GM23338 (cell line): ENCODE results near the gene ARHGEF2.

Experiments
- CREB1 ChIP-seq: fragments of 250-450 bp; sonication (Bioruptor Pico); IDR thresholded peaks from 2 replicates; pipeline ENCODE4 v1.5.0; 2020; ENCODE audit warnings: low read depth, mild to moderate bottlenecking, moderate library complexity
- TF ChIP-seq, protein P1 (sequence below), 2 experiments: fragments of 200-600 bp in 1 of 2; sonication (generic) in 1 of 2; conservative IDR thresholded peaks; 2 replicates each; pipeline versions ENCODE4 v1.5.1 to v1.6.1; 2016 to 2017; ENCODE audit warnings: antibody characterized with exemption in 2 of 2, low read depth in 2 of 2, mild to moderate bottlenecking in 2 of 2, moderate library complexity in 1 of 2

DNA sequence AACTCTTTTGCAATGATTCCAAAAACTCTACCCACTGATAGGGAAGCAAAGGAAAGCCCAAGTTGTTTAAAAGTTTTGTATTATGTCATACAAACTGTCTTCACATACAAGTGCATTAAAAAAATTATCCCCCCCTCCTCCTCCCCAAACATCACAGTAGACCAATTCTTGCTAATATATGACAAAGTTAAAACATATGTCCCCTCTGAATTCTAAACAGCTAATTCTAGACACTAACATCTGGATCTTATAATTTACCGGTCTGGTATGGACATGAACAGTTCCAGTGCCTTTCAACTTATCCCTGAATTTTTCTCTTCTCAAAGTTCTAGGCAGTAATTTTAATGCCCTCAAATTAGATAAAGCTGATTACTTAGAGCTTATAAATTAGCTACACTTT lies 80.6 kb downstream of the ARHGEF2 start:
- TF ChIP-seq CREB1 (CRISPR knock-in tag): no peak
- TF ChIP-seq, protein P1, sequence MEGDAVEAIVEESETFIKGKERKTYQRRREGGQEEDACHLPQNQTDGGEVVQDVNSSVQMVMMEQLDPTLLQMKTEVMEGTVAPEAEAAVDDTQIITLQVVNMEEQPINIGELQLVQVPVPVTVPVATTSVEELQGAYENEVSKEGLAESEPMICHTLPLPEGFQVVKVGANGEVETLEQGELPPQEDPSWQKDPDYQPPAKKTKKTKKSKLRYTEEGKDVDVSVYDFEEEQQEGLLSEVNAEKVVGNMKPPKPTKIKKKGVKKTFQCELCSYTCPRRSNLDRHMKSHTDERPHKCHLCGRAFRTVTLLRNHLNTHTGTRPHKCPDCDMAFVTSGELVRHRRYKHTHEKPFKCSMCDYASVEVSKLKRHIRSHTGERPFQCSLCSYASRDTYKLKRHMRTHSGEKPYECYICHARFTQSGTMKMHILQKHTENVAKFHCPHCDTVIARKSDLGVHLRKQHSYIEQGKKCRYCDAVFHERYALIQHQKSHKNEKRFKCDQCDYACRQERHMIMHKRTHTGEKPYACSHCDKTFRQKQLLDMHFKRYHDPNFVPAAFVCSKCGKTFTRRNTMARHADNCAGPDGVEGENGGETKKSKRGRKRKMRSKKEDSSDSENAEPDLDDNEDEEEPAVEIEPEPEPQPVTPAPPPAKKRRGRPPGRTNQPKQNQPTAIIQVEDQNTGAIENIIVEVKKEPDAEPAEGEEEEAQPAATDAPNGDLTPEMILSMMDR (conservative IDR thresholded peaks at IDR 0.05; ENCODE audit: low read depth in 2 of 2): no peak
